SK-N-MC (cell line): ENCODE measurements around the gene SALL1.

Source experiments
- DNase-seq: peaks from one replicate; pipeline ENCODE4 v3.0.0-alpha.2; 2011; ENCODE audit warnings: low read depth, low spot score
- H3K27ac ChIP-seq: fragments of 200-600 bp; sonication (generic); 2 replicates; pipeline ENCODE4 v1.5.1; 2016; ENCODE audit warnings: mixed run types
- H3K36me3 ChIP-seq: fragments of 200-600 bp; sonication (generic); 2 replicates; pipeline ENCODE4 v1.6.1; 2017; ENCODE audit warnings: antibody characterized with exemption, low read length, mixed read lengths; ENCODE audit not compliant: insufficient read depth
- H3K4me3 ChIP-seq: fragments of 200-600 bp; sonication (generic); 2 replicates; pipeline ENCODE4 v1.5.1; 2016
- H3K9ac ChIP-seq: fragments of 200-600 bp; sonication (generic); 2 replicates; pipeline ENCODE4 v1.8.0; 2017; ENCODE audit warnings: mixed run types, mixed read lengths; ENCODE audit not compliant: insufficient read length
- H3K9me3 ChIP-seq: fragments of 200-600 bp; sonication (generic); 2 replicates; pipeline ENCODE4 v1.6.1; 2017; ENCODE audit warnings: low read depth, mild to moderate bottlenecking, antibody characterized with exemption, low read length, moderate library complexity, mixed read lengths
- EZH2 ChIP-seq: fragments of 200-600 bp; sonication (generic); IDR thresholded peaks from one replicate; pipeline ENCODE4 v1.6.1; 2017; ENCODE audit warnings: antibody characterized with exemption
- FOXP2 ChIP-seq: optimal IDR thresholded peaks from 2 replicates; pipeline ENCODE3; 2011; ENCODE audit warnings: mild to moderate bottlenecking, moderate library complexity; ENCODE audit not compliant: insufficient read depth; ENCODE audit errors: extremely low read length, control extremely low read depth
- POLR2AphosphoS5 ChIP-seq: IDR thresholded peaks from 2 replicates; pipeline ENCODE4 v1.6.1; 2012; ENCODE audit warnings: mild to moderate bottlenecking, low read depth, low read length, borderline replicate concordance

Gene SALL1

GRCh38 chr16:51147776-51148677 lies 3.0 kb downstream of the SALL1 start:
- Histone ChIP-seq H3K27ac (no peak overlapping the region), H3K9me3 (no peaks in the 10 kb centered on the region), H3K9ac (no peak overlapping the region), H3K4me3 (no peak overlapping the region), H3K36me3 (no peaks in the 10 kb centered on the region)
- DNase-seq, result no peak
- TF ChIP-seq EZH2 (no peak), POLR2AphosphoS5 (no peak), FOXP2 (no peak)

GRCh38 chr16:51146256-51146924 lies 4.7 kb downstream of the SALL1 start:
- Histone ChIP-seq H3K9ac (no peak overlapping the region), H3K4me3 (no peak overlapping the region)
- DNase-seq, result no peak

GRCh38 chr16:51144203-51144602 lies 6.9 kb downstream of the SALL1 start:
- no peak overlapping the region for H3K4me3 ChIP-seq
- no peak overlapping the region for H3K27ac ChIP-seq
- H3K36me3 ChIP-seq, result no peaks in the 10 kb centered on the region
- no peak overlapping the region for H3K9ac ChIP-seq
- no peaks in the 10 kb centered on the region for H3K9me3 ChIP-seq
- no peak for DNase-seq
- no peak for TF ChIP-seq EZH2
- no peak for TF ChIP-seq POLR2AphosphoS5
- no peak for TF ChIP-seq FOXP2

More at GRCh38 chr16:51146256-51146924, 4.7 kb downstream of the SALL1 start:
- no peaks in the 10 kb centered on the region for H3K36me3 ChIP-seq
- TF ChIP-seq EZH2 (no peak), FOXP2 (no peak), POLR2AphosphoS5 (no peak)
- no peak overlapping the region for H3K27ac ChIP-seq
- no peaks in the 10 kb centered on the region for H3K9me3 ChIP-seq

GRCh38 chr16:51143196-51143977 lies 7.7 kb downstream of the SALL1 start:
- H3K9ac ChIP-seq, result no peak overlapping the region
- no peaks in the 10 kb centered on the region for H3K9me3 ChIP-seq
- H3K27ac ChIP-seq, result no peak overlapping the region
- no peak for DNase-seq
- no peaks in the 10 kb centered on the region for H3K36me3 ChIP-seq
- TF ChIP-seq FOXP2 (no peak), EZH2 (no peak), POLR2AphosphoS5 (no peak)
- no peak overlapping the region for H3K4me3 ChIP-seq

GRCh38 chr16:51141541-51141940 lies 9.5 kb downstream of the SALL1 start:
- Histone ChIP-seq H3K4me3 (no peak overlapping the region), H3K36me3 (no peaks in the 10 kb centered on the region), H3K9me3 (no peaks in the 10 kb centered on the region), H3K9ac (no peak overlapping the region), H3K27ac (no peak overlapping the region)
- no peak for DNase-seq
- TF ChIP-seq FOXP2 (no peak), EZH2 (no peak), POLR2AphosphoS5 (no peak)

GRCh38 chr16:51141106-51141505 lies 10.0 kb downstream of the SALL1 start:
- DNase-seq, result no peak
- no peak overlapping the region for H3K4me3 ChIP-seq
- H3K36me3 ChIP-seq, result no peaks in the 10 kb centered on the region

GRCh38 chr16:51140112-51140511 lies 11.0 kb downstream of the SALL1 start:
- H3K9me3 ChIP-seq, result no peaks in the 10 kb centered on the region
- H3K4me3 ChIP-seq, result no peak overlapping the region
- no peak for DNase-seq
- no peak overlapping the region for H3K9ac ChIP-seq
- H3K36me3 ChIP-seq, result no peaks in the 10 kb centered on the region
- TF ChIP-seq EZH2, result no peak
- no peak for TF ChIP-seq POLR2AphosphoS5
- no peak for TF ChIP-seq FOXP2
- no peak overlapping the region for H3K27ac ChIP-seq

More at GRCh38 chr16:51141106-51141505, 10.0 kb downstream of the SALL1 start:
- H3K9me3 ChIP-seq, result no peaks in the 10 kb centered on the region
- no peak overlapping the region for H3K9ac ChIP-seq
- no peak overlapping the region for H3K27ac ChIP-seq
- TF ChIP-seq POLR2AphosphoS5 (no peak), FOXP2 (no peak), EZH2 (no peak)

- TF ChIP-seq EZH2 (no peak), FOXP2 (no peak), POLR2AphosphoS5 (no peak)
Measured at GRCh38 chr16:51139568-51139967, 11.5 kb downstream of the SALL1 start.

More at GRCh38 chr16:51139568-51139967, 11.5 kb downstream of the SALL1 start:
- no peak overlapping the region for H3K4me3 ChIP-seq
- H3K36me3 ChIP-seq, result no peaks in the 10 kb centered on the region
- no peak overlapping the region for H3K9ac ChIP-seq
- H3K27ac ChIP-seq, result no peak overlapping the region
- H3K9me3 ChIP-seq, result no peaks in the 10 kb centered on the region
- no peak for DNase-seq
